H1 (cell line): Measurements from ENCODE around the gene ADPRH. TPM values are rescaled to one million over a fixed set of nuclear protein-coding genes. Genes with fewer than 3 reads are reported as not detected.

ENCODE experiments used
- CTCF ChIA-PET: fragments of 300-600 bp; sonication (Branson Sonifier 250); formaldehyde crosslinking; loops from one replicate; lab custom pipeline; 2021; ENCODE audit not compliant: partially characterized antibody; lab: Charles Lee
- POLR2A ChIA-PET: fragments of 300-600 bp; sonication (Branson Sonifier 250); formaldehyde crosslinking; loops from one replicate; lab custom pipeline; 2021; ENCODE audit warnings: inconsistent platforms; ENCODE audit not compliant: partially characterized antibody; lab: Charles Lee
- DNase-seq, 2 experiments: peaks; one replicate each; pipeline versions ENCODE4 v3.0.0 to v3.0.0-alpha.2; 2010 to 2022; ENCODE audit warnings: low spot score in 2 of 2, low read depth in 1 of 2, mixed read lengths in 1 of 2
- FAIRE-seq: peaks from 2 replicates; lab custom pipeline; 2011; peaks lifted over from hg19 to GRCh38; lab: Jason Lieb, UNC
- H2AFZ ChIP-seq: 2 replicates; pipeline ENCODE4 v1.8.1; 2012; ENCODE audit warnings: low read length, inconsistent platforms
- H2AK5ac ChIP-seq: 2 replicates; pipeline ENCODE4 v1.6.1; 2013; ENCODE audit warnings: low read depth, low read length
- H2BK120ac ChIP-seq: replicated peaks from 2 replicates; pipeline ENCODE3; 2013; ENCODE audit warnings: low read depth, low read length, inconsistent platforms
- H2BK12ac ChIP-seq: 2 replicates; pipeline ENCODE4 v1.6.1; 2013; ENCODE audit warnings: low read depth, low read length
- H2BK15ac ChIP-seq: 2 replicates; pipeline ENCODE4 v1.6.1; 2013; ENCODE audit warnings: low read length
- H2BK20ac ChIP-seq: 2 replicates; pipeline ENCODE4 v1.6.1; 2013; ENCODE audit warnings: low read length
- H2BK5ac ChIP-seq: 2 replicates; pipeline ENCODE4 v1.6.1; 2013; ENCODE audit warnings: low read depth, low read length
- H3K14ac ChIP-seq: 2 replicates; pipeline ENCODE4 v1.6.1; 2013; ENCODE audit warnings: inconsistent platforms; ENCODE audit not compliant: insufficient read length
- H3K18ac ChIP-seq: 2 replicates; pipeline ENCODE4 v1.6.1; 2013; ENCODE audit warnings: low read length; ENCODE audit errors: extremely low read depth
- H3K23ac ChIP-seq: 2 replicates; pipeline ENCODE4 v1.6.1; 2013; ENCODE audit warnings: inconsistent platforms; ENCODE audit not compliant: insufficient read length
- H3K23me2 ChIP-seq: 2 replicates; pipeline ENCODE4 v1.6.1; 2013; ENCODE audit warnings: low read depth, low read length
- H3K27ac ChIP-seq: 2 replicates; pipeline ENCODE4 v1.6.1; 2011; ENCODE audit warnings: low read depth, low read length, inconsistent platforms
- H3K27me3 ChIP-seq, 4 experiments: replicated peaks in 1 of 4; 1 replicate in 1 of 4; 2 replicates in 3 of 4; pipeline versions ENCODE4 v1.6.1 to v1.8.1; 2011 to 2013; ENCODE audit warnings: low read length in 3 of 4, mild to moderate bottlenecking in 3 of 4, inconsistent platforms in 2 of 4, mixed read lengths in 2 of 4, moderate library complexity in 1 of 4; ENCODE audit not compliant: control insufficient read depth in 3 of 4, insufficient read depth in 3 of 4; ENCODE audit errors: extremely low read depth in 1 of 4
- H3K36me3 ChIP-seq, 4 experiments: 2 replicates each; pipeline versions ENCODE4 v1.6.1 to v1.8.1; 2011 to 2013; ENCODE audit warnings: mild to moderate bottlenecking in 4 of 4, low read length in 3 of 4, moderate library complexity in 2 of 4, control low read depth in 1 of 4, inconsistent platforms in 1 of 4; ENCODE audit not compliant: insufficient read depth in 4 of 4, control insufficient read depth in 2 of 4
- H3K4ac ChIP-seq: replicated peaks from 2 replicates; pipeline ENCODE3; 2013; ENCODE audit warnings: low read length, low read depth, mixed read lengths, inconsistent platforms; ENCODE audit not compliant: insufficient read length
- H3K4me1 ChIP-seq, 4 experiments: replicated peaks in 1 of 4; 1 replicate in 1 of 4; 2 replicates in 3 of 4; pipeline versions ENCODE4 v1.6.1 to v1.8.1; 2011 to 2013; ENCODE audit warnings: low read length in 3 of 4, inconsistent platforms in 2 of 4, mixed read lengths in 1 of 4; ENCODE audit not compliant: insufficient read depth in 4 of 4, control insufficient read depth in 3 of 4
- H3K4me2 ChIP-seq, 2 experiments: 2 replicates each; pipeline versions ENCODE4 v1.6.1 to v1.8.1; 2011 to 2013; ENCODE audit warnings: low read depth in 2 of 2, low read length in 2 of 2, control low read depth in 1 of 2, inconsistent platforms in 1 of 2, mild to moderate bottlenecking in 1 of 2; ENCODE audit not compliant: insufficient read depth in 1 of 2
- H3K4me3 ChIP-seq, 4 experiments: fragments of 200-600, 300-600 bp in 1 of 4; sonication (generic), shearing (Covaris generic), sonication (Bioruptor Twin) in 1 of 4; 2 replicates each; pipeline versions ENCODE4 v1.5.1 to v1.8.1; 2011 to 2016; ENCODE audit warnings: low read length in 4 of 4, low read depth in 3 of 4, control low read depth in 2 of 4, inconsistent platforms in 2 of 4, mild to moderate bottlenecking in 2 of 4, mixed read lengths in 1 of 4, moderate library complexity in 1 of 4; ENCODE audit not compliant: insufficient read depth in 2 of 4; ENCODE audit errors: extremely low read depth in 1 of 4
- H3K56ac ChIP-seq: replicated peaks from 2 replicates; pipeline ENCODE3; 2013; ENCODE audit warnings: low read depth, mild to moderate bottlenecking, mixed read lengths, low read length, inconsistent platforms; ENCODE audit not compliant: insufficient read length
- H3K79me1 ChIP-seq: 2 replicates; pipeline ENCODE4 v1.6.1; 2013; ENCODE audit warnings: low read depth, low read length, control low read depth
- H3K79me2 ChIP-seq, 2 experiments: 2 replicates each; pipeline versions ENCODE4 v1.6.1 to v1.8.1; 2012 to 2013; ENCODE audit warnings: low read length in 2 of 2, mild to moderate bottlenecking in 2 of 2, inconsistent platforms in 1 of 2; ENCODE audit not compliant: insufficient read depth in 2 of 2, control insufficient read depth in 1 of 2
- H3K9ac ChIP-seq, 4 experiments: replicated peaks in 1 of 4; 1 replicate in 1 of 4; 2 replicates in 3 of 4; pipeline versions ENCODE4 v1.6.1 to v1.8.1; 2011 to 2013; ENCODE audit warnings: low read depth in 3 of 4, low read length in 3 of 4, control low read depth in 2 of 4, mild to moderate bottlenecking in 2 of 4, moderate library complexity in 2 of 4, inconsistent platforms in 1 of 4; ENCODE audit errors: extremely low read depth in 1 of 4
- H3K9me3 ChIP-seq, 2 experiments: 2 replicates each; pipeline versions ENCODE4 v1.6.1 to v1.8.1; 2012 to 2013; ENCODE audit warnings: mild to moderate bottlenecking in 2 of 2, moderate library complexity in 2 of 2, control low read depth in 1 of 2, inconsistent platforms in 1 of 2, low read depth in 1 of 2, low read length in 1 of 2, mixed read lengths in 1 of 2; ENCODE audit not compliant: insufficient read depth in 2 of 2
- H4K20me1 ChIP-seq, 2 experiments: replicated peaks in 1 of 2; 2 replicates each; pipeline versions ENCODE3 to v1.8.1; 2011 to 2013; ENCODE audit warnings: inconsistent platforms in 2 of 2, low read length in 2 of 2, mild to moderate bottlenecking in 1 of 2; ENCODE audit not compliant: insufficient read depth in 2 of 2, control insufficient read depth in 1 of 2
- H4K5ac ChIP-seq: 2 replicates; pipeline ENCODE4 v1.6.1; 2013; ENCODE audit warnings: low read length, low read depth, mixed read lengths, inconsistent platforms; ENCODE audit not compliant: insufficient read length
- H4K8ac ChIP-seq: 2 replicates; pipeline ENCODE4 v1.8.0; 2013; ENCODE audit warnings: mild to moderate bottlenecking, moderate library complexity, low read length, inconsistent platforms; ENCODE audit not compliant: insufficient read depth; ENCODE audit errors: extremely low read depth
- H4K91ac ChIP-seq: replicated peaks from 2 replicates; pipeline ENCODE3; 2013; ENCODE audit warnings: low read length, mixed read lengths, inconsistent platforms; ENCODE audit not compliant: insufficient read length
- BRCA1 ChIP-seq: IDR thresholded peaks from 2 replicates; pipeline ENCODE4 v1.6.1; 2012; ENCODE audit warnings: low read depth, low read length, improper control_type of control experiment
- HDAC2 ChIP-seq, 2 experiments: fragments of 300-600 bp in 1 of 2; sonication (generic) in 1 of 2; IDR thresholded peaks; 2 replicates each; pipeline ENCODE4 v1.6.1; 2011 to 2012; ENCODE audit warnings: low read depth in 2 of 2, low read length in 2 of 2, mild to moderate bottlenecking in 2 of 2, moderate library complexity in 2 of 2, borderline replicate concordance in 1 of 2, inconsistent platforms in 1 of 2
- JUND ChIP-seq: IDR thresholded peaks from 2 replicates; pipeline ENCODE4 v1.6.1; 2011; ENCODE audit warnings: mild to moderate bottlenecking, improper control_type of control experiment, low read length
- SP4 ChIP-seq: IDR thresholded peaks from 2 replicates; pipeline ENCODE4 v1.6.1; 2012; ENCODE audit warnings: low read length, inconsistent platforms
- TCF12 ChIP-seq: IDR thresholded peaks from 2 replicates; pipeline ENCODE4 v1.6.1; 2011; ENCODE audit warnings: low read depth, mild to moderate bottlenecking, low read length
- TEAD4 ChIP-seq: IDR thresholded peaks from 2 replicates; pipeline ENCODE4 v1.6.1; 2012; ENCODE audit warnings: low read depth, low read length, inconsistent platforms, mixed read lengths
- USF2 ChIP-seq: IDR thresholded peaks from 2 replicates; pipeline ENCODE4 v1.6.1; 2011; ENCODE audit warnings: low read length, improper control_type of control experiment
- WGBS, 2 experiments: shearing (Covaris generic) in 1 of 2; methylation state at CpG; one replicate each; pipeline versions ENCODE4 v1.1.6 to v1.1.7; 2013 to 2015; ENCODE audit warnings: low lambda C conversion rate in 2 of 2, mixed read lengths in 2 of 2, inconsistent platforms in 1 of 2, low coverage in 1 of 2, missing lambda C conversion rate in 1 of 2; ENCODE audit not compliant: insufficient replicate concordance in 2 of 2, insufficient coverage in 1 of 2, insufficient read length in 1 of 2; ENCODE audit errors: extremely low coverage in 1 of 2, missing lambda C conversion rate in 1 of 2; 5-methylcytosine and 5-hydroxymethylcytosine counted together
- polyA plus RNA-seq, 7 experiments: library from polyadenylated mRNA; depleted of rRNA in 3 of 7; stranded (reverse) in 5 of 7; unstranded in 2 of 7; fragments of >200 nt in 5 of 7; fragments of 200-250 nt in 2 of 7; gene quantifications; 1 replicate in 5 of 7; 2 replicates in 1 of 7; 4 replicates in 1 of 7; pipeline versions ENCODE4 v1.2.1 to v1.2.3, GENCODE V29; 2011 to 2013; ENCODE audit warnings: missing spikeins in 2 of 7, mixed read lengths in 2 of 7
- total RNA-seq: library from RNA; stranded (reverse); fragmentation: NEBNext Ultra II Directional; extraction: Animal tissue kit (Norgen Biotek cat#: 25700); gene quantifications from 2 replicates; pipeline ENCODE4 v1.2.1, GENCODE V29; 2021
- TF ChIP-seq, protein P1 (sequence below), 3 experiments: IDR thresholded peaks; 1 replicate in 2 of 3; 2 replicates in 1 of 3; pipeline versions ENCODE4 v1.5.1 to v1.6.1; 2011; ENCODE audit warnings: low read length in 3 of 3, mild to moderate bottlenecking in 3 of 3, inconsistent platforms in 2 of 3, low read depth in 1 of 3, moderate library complexity in 1 of 3; ENCODE audit not compliant: insufficient read depth in 1 of 3; ENCODE audit errors: control extremely low read depth in 1 of 3
- TF ChIP-seq, protein P2 (sequence below): IDR thresholded peaks from 2 replicates; pipeline ENCODE4 v1.6.1; 2012; ENCODE audit warnings: inconsistent platforms

Gene ADPRH
- total and polyA plus RNA-seq, 2 of the 8 experiments (the other 6 are each of a cell fraction or from before 2014, with no cell fraction given) = 2.6 to 4.2 TPM

DNA sequence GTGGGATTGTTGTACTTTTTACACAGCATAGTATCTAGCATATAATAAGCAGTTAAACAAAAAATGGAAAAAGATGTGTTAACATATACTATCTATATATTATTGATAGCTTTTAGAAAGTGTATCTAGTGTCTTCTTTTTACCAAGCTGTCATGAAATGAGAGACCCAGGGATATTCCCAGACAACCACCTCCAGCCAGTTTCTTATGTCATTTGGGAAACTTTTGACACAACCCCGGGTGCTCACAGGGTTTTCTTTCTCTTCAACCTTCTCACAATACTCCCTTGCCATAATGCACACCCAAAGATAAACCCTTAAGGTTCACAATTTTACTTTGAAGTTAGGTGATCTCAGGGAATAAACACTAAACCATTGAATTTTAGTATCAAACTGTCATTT is 13.6 kb downstream of the ADPRH start:
- Histone ChIP-seq H3K18ac (no peak overlapping the region), H2BK120ac (no peak overlapping the region), H3K14ac (no peak overlapping the region), H2BK20ac (no peak overlapping the region), H3K23me2 (no peaks in the 10 kb centered on the region), H3K56ac (no peak overlapping the region), H3K4me1 (peaks cover 1 to 9% (median 5%) of the 10 kb centered on the region in 4 experiments; a peak in 4 of 7 replicates), H3K27ac (no peak overlapping the region), H4K5ac (no peak overlapping the region), H3K4me2 (no peak overlapping the region), H2BK5ac (no peak overlapping the region), H2BK15ac (no peak overlapping the region), H3K27me3 (no peaks in the 10 kb centered on the region), H3K36me3 (no peaks in the 10 kb centered on the region), H3K79me1 (no peaks in the 10 kb centered on the region), H3K4me3 (no peak overlapping the region), H3K79me2 (no peaks in the 10 kb centered on the region), H3K4ac (no peak overlapping the region), H2AFZ (no peak overlapping the region), H2AK5ac (no peak overlapping the region), H3K23ac (no peak overlapping the region), H4K91ac (no peak overlapping the region), H2BK12ac (no peak overlapping the region), H3K9ac (no peak overlapping the region), H3K9me3 (no peaks in the 10 kb centered on the region), H4K20me1 (no peaks in the 10 kb centered on the region), H4K8ac (no peak overlapping the region)
- no peak for FAIRE-seq
- ChIA-PET POLR2A (interaction anchor here (2.2 kb wide), 1 partner anchor 13 kb away, joined by 7 read pairs; the partner anchor contains the start of gene ADPRH), CTCF (interaction anchor here (1.0 kb wide), 1 partner anchor 151 kb away, joined by 3 read pairs; no protein-coding TSS in a partner anchor)
- 70% methylated on average over 1 of the region's 1 CpG; no CpG with 5 or more reads in 1 of the 2 experiments for WGBS, 2 experiments
- DNase-seq = no peak
- TF ChIP-seq TEAD4 (no peak), TCF12 (no peak), HDAC2 (IDR thresholded peaks at IDR 0.05; ENCODE audit: borderline replicate concordance in 1 of 2, low read depth in 2 of 2, low read length in 2 of 2) (no peak), USF2 (no peak), JUND (no peak), SP4 (no peak), BRCA1 (no peak)
- TF ChIP-seq, protein P1, sequence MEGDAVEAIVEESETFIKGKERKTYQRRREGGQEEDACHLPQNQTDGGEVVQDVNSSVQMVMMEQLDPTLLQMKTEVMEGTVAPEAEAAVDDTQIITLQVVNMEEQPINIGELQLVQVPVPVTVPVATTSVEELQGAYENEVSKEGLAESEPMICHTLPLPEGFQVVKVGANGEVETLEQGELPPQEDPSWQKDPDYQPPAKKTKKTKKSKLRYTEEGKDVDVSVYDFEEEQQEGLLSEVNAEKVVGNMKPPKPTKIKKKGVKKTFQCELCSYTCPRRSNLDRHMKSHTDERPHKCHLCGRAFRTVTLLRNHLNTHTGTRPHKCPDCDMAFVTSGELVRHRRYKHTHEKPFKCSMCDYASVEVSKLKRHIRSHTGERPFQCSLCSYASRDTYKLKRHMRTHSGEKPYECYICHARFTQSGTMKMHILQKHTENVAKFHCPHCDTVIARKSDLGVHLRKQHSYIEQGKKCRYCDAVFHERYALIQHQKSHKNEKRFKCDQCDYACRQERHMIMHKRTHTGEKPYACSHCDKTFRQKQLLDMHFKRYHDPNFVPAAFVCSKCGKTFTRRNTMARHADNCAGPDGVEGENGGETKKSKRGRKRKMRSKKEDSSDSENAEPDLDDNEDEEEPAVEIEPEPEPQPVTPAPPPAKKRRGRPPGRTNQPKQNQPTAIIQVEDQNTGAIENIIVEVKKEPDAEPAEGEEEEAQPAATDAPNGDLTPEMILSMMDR (IDR thresholded peaks at IDR 0.05; ENCODE audit: control extremely low read depth in 1 of 3, insufficient read depth in 1 of 3, low read depth in 1 of 3, low read length in 3 of 3) = no peak
- TF ChIP-seq, protein P2, sequence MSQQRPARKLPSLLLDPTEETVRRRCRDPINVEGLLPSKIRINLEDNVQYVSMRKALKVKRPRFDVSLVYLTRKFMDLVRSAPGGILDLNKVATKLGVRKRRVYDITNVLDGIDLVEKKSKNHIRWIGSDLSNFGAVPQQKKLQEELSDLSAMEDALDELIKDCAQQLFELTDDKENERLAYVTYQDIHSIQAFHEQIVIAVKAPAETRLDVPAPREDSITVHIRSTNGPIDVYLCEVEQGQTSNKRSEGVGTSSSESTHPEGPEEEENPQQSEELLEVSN = no peak
